HepG2 (cell line): ENCODE measurements around the gene ELL. TPM values are rescaled to one million over a fixed set of nuclear protein-coding genes. Genes with fewer than 3 reads are reported as not detected.

Source experiments
- ARID3A ChIP-seq: IDR thresholded peaks from 2 replicates; pipeline ENCODE4 v1.6.1; 2012; ENCODE audit warnings: low read depth, low read length, improper control_type of control experiment
- HNRNPK ChIP-seq: fragments of 200-400 bp; formaldehyde crosslinking; IDR thresholded peaks from 2 replicates; pipeline ENCODE4 v1.6.1; 2018; ENCODE audit warnings: low read length, low read depth, moderate library complexity, mild to moderate bottlenecking; ENCODE audit not compliant: poor library complexity, severe bottlenecking
- HNRNPL ChIP-seq: fragments of 200-400 bp; formaldehyde crosslinking; IDR thresholded peaks from 2 replicates; pipeline ENCODE4 v1.6.1; 2017; ENCODE audit warnings: mild to moderate bottlenecking, low read depth, low read length
- KAT7 ChIP-seq: IDR thresholded peaks from 2 replicates; pipeline ENCODE4 v1.6.1; 2018; ENCODE audit warnings: borderline replicate concordance, missing compliant biosample characterization
- MBNL3 ChIP-seq: fragments of 250-450 bp; sonication (Bioruptor Pico); conservative IDR thresholded peaks from 2 replicates; pipeline ENCODE4 v1.8.0; 2022; ENCODE audit warnings: mild to moderate bottlenecking, inconsistent platforms
- MXD1 ChIP-seq: sonication (generic); formaldehyde crosslinking; IDR thresholded peaks from 2 replicates; pipeline ENCODE4 v1.4.0; 2020; ENCODE audit warnings: mild to moderate bottlenecking, missing genetic modification reagents
- NFKBIZ ChIP-seq: IDR thresholded peaks from 2 replicates; pipeline ENCODE4 v1.6.1; 2018; ENCODE audit warnings: missing genetic modification reagents, missing compliant biosample characterization
- PBX2 ChIP-seq: IDR thresholded peaks from 2 replicates; pipeline ENCODE4 v1.6.1; 2016; ENCODE audit warnings: control low read depth
- RXRA ChIP-seq: sonication (generic); formaldehyde crosslinking; IDR thresholded peaks from 2 replicates; pipeline ENCODE4 v1.5.1; 2020; ENCODE audit warnings: missing genetic modification reagents
- THAP9 ChIP-seq: sonication (generic); formaldehyde crosslinking; IDR thresholded peaks from 2 replicates; pipeline ENCODE4; 2020; ENCODE audit warnings: missing genetic modification reagents, mild to moderate bottlenecking, borderline replicate concordance
- ZBTB14 ChIP-seq: sonication (generic); formaldehyde crosslinking; IDR thresholded peaks from 2 replicates; pipeline ENCODE4 v1.4.0; 2020; ENCODE audit warnings: missing genetic modification reagents
- ZKSCAN5 ChIP-seq: sonication (generic); formaldehyde crosslinking; IDR thresholded peaks from 2 replicates; pipeline ENCODE4 v1.5.1; 2020; ENCODE audit warnings: mild to moderate bottlenecking, missing genetic modification reagents
- ZNF274 ChIP-seq: sonication (generic); formaldehyde crosslinking; IDR thresholded peaks from 2 replicates; pipeline ENCODE4 v1.5.1; 2020; ENCODE audit warnings: mild to moderate bottlenecking, missing genetic modification reagents
- ZNF441 ChIP-seq: sonication (generic); formaldehyde crosslinking; IDR thresholded peaks from 2 replicates; pipeline ENCODE4 v1.7.0; 2021; ENCODE audit warnings: missing genetic modification reagents, borderline replicate concordance
- ZNF614 ChIP-seq: IDR thresholded peaks from 2 replicates; pipeline ENCODE4 v1.6.1; 2018; ENCODE audit warnings: missing biosample characterization, missing genetic modification reagents, inconsistent platforms, borderline replicate concordance
- ZNF646 ChIP-seq: sonication (generic); formaldehyde crosslinking; IDR thresholded peaks from 2 replicates; pipeline ENCODE4 v1.9.0; 2021; ENCODE audit warnings: mild to moderate bottlenecking, missing genetic modification reagents
- polyA plus RNA-seq, 8 experiments: library from polyadenylated mRNA; depleted of rRNA in 3 of 8; stranded (reverse) in 7 of 8; unstranded in 1 of 8; fragments of >200 nt; fragmentation: Illumina TruSeq in 4 of 8; extraction: Trizol in 4 of 8; gene quantifications; 2 replicates each; pipeline versions ENCODE4 v1.2.1 to v1.2.3, GENCODE V29; 2011 to 2016; ENCODE audit warnings: low read depth in 4 of 8, missing spikeins in 1 of 8, mixed read lengths in 1 of 8; ENCODE audit not compliant: insufficient read depth in 1 of 8
- total RNA-seq, 5 experiments: library from RNA; depleted of rRNA; stranded (reverse); fragments of >200 nt; fragmentation: Illumina TruSeq; extraction: Trizol; gene quantifications; 2 replicates each; pipeline ENCODE4 v1.2.3, GENCODE V29; 2016; ENCODE audit warnings: low read depth in 1 of 5

Gene ELL
- total and polyA plus RNA-seq, 2 of the 13 experiments (the other 11 are each of a cell fraction or from before 2014, with no cell fraction given), result 3.7 to 5.4 TPM

GRCh38 chr19:18419195-18419698, 102.6 kb downstream of the ELL start, which contains the start of gene SSBP4 (continued):
- TF ChIP-seq THAP9 (CRISPR knock-in tag), result no peak
- TF ChIP-seq KAT7 (CRISPR knock-in tag), result no peak
- no peak; the same call in 1 of the 2 replicates for TF ChIP-seq MXD1 (CRISPR knock-in tag)
- no peak for TF ChIP-seq NFKBIZ (CRISPR knock-in tag)
- TF ChIP-seq ZNF646 (CRISPR knock-in tag), result no peak
- TF ChIP-seq HNRNPK, result peak; percentile 10
- no peak for TF ChIP-seq ZKSCAN5 (CRISPR knock-in tag)
- TF ChIP-seq ZBTB14 (CRISPR knock-in tag), result peak; percentile 93
- TF ChIP-seq ZNF441 (CRISPR knock-in tag), result no peak; the same call in 1 of the 2 replicates
- TF ChIP-seq ARID3A, result no peak
- TF ChIP-seq RXRA (CRISPR knock-in tag), result no peak
- TF ChIP-seq HNRNPL, result no peak
- TF ChIP-seq MBNL3, result no peak
- TF ChIP-seq PBX2 (CRISPR knock-in tag), result no peak
- TF ChIP-seq ZNF274 (CRISPR knock-in tag), result no peak
- no peak for TF ChIP-seq ZNF614 (CRISPR knock-in tag)
